HepG2 (cell line): ENCODE measurements around the gene ANKS1A. TPM values are rescaled to one million over a fixed set of nuclear protein-coding genes. Genes with fewer than 3 reads are reported as not detected.

ENCODE experiments used
- JDP2 ChIP-seq: sonication (generic); formaldehyde crosslinking; IDR thresholded peaks from 2 replicates; pipeline ENCODE4 v1.8.1; 2022; ENCODE audit warnings: missing genetic modification reagents, borderline replicate concordance
- MTF2 ChIP-seq: sonication (generic); formaldehyde crosslinking; IDR thresholded peaks from 2 replicates; pipeline ENCODE4 v1.5.0; 2020; ENCODE audit warnings: missing genetic modification reagents, borderline replicate concordance
- NR2C2 ChIP-seq: sonication (generic); formaldehyde crosslinking; IDR thresholded peaks from 2 replicates; pipeline ENCODE4 v1.4.0; 2020; ENCODE audit warnings: missing genetic modification reagents, mild to moderate bottlenecking, moderate library complexity, borderline replicate concordance
- PAX8 ChIP-seq: sonication (generic); formaldehyde crosslinking; IDR thresholded peaks from 2 replicates; pipeline ENCODE4 v1.8.0; 2022; ENCODE audit warnings: mild to moderate bottlenecking, missing genetic modification reagents, borderline replicate concordance
- PHF21A ChIP-seq: sonication (generic); formaldehyde crosslinking; IDR thresholded peaks from 2 replicates; pipeline ENCODE4 v1.5.0; 2020; ENCODE audit warnings: mild to moderate bottlenecking, missing genetic modification reagents
- POGZ ChIP-seq: sonication (generic); formaldehyde crosslinking; IDR thresholded peaks from 2 replicates; pipeline ENCODE4 v1.4.0; 2020; ENCODE audit warnings: mild to moderate bottlenecking, missing genetic modification reagents
- TBX2 ChIP-seq: sonication (generic); formaldehyde crosslinking; IDR thresholded peaks from 2 replicates; pipeline ENCODE4 v1.5.0; 2020; ENCODE audit warnings: missing genetic modification reagents, mild to moderate bottlenecking, borderline replicate concordance
- ZNF160 ChIP-seq: sonication (generic); formaldehyde crosslinking; IDR thresholded peaks from 2 replicates; pipeline ENCODE4 v1.8.0; 2022; ENCODE audit warnings: mild to moderate bottlenecking, inconsistent platforms, missing genetic modification reagents
- ZNF274 ChIP-seq: sonication (generic); formaldehyde crosslinking; IDR thresholded peaks from 2 replicates; pipeline ENCODE4 v1.5.1; 2020; ENCODE audit warnings: mild to moderate bottlenecking, missing genetic modification reagents
- ZNF543 ChIP-seq: sonication (generic); formaldehyde crosslinking; IDR thresholded peaks from 2 replicates; pipeline ENCODE4 v1.4.0; 2020; ENCODE audit warnings: mild to moderate bottlenecking, missing genetic modification reagents
- ZNF772 ChIP-seq: sonication (generic); formaldehyde crosslinking; IDR thresholded peaks from 2 replicates; pipeline ENCODE4 v1.5.0; 2020; ENCODE audit warnings: mild to moderate bottlenecking, missing genetic modification reagents
- ZNF841 ChIP-seq: sonication (generic); formaldehyde crosslinking; IDR thresholded peaks from 2 replicates; pipeline ENCODE4 v1.8.1; 2023; ENCODE audit warnings: missing genetic modification reagents, borderline replicate concordance
- polyA plus RNA-seq, 8 experiments: library from polyadenylated mRNA; depleted of rRNA in 3 of 8; stranded (reverse) in 7 of 8; unstranded in 1 of 8; fragments of >200 nt; fragmentation: Illumina TruSeq in 4 of 8; extraction: Trizol in 4 of 8; gene quantifications; 2 replicates each; pipeline versions ENCODE4 v1.2.1 to v1.2.3, GENCODE V29; 2011 to 2016; ENCODE audit warnings: low read depth in 4 of 8, missing spikeins in 1 of 8, mixed read lengths in 1 of 8; ENCODE audit not compliant: insufficient read depth in 1 of 8
- total RNA-seq, 5 experiments: library from RNA; depleted of rRNA; stranded (reverse); fragments of >200 nt; fragmentation: Illumina TruSeq; extraction: Trizol; gene quantifications; 2 replicates each; pipeline ENCODE4 v1.2.3, GENCODE V29; 2016; ENCODE audit warnings: low read depth in 1 of 5
- TF ChIP-seq, protein P1 (sequence below): sonication (generic); formaldehyde crosslinking; IDR thresholded peaks from 2 replicates; pipeline ENCODE4 v1.8.0; 2022; ENCODE audit warnings: mild to moderate bottlenecking, missing genetic modification reagents
- TF ChIP-seq, protein P2 (sequence below): sonication (generic); formaldehyde crosslinking; IDR thresholded peaks from 2 replicates; pipeline ENCODE4 v1.4.0; 2020; ENCODE audit warnings: mild to moderate bottlenecking, missing genetic modification reagents
- TF ChIP-seq, protein P3 (sequence below): sonication (generic); formaldehyde crosslinking; IDR thresholded peaks from 2 replicates; pipeline ENCODE4 v1.4.0; 2020; ENCODE audit warnings: missing genetic modification reagents
- TF ChIP-seq, protein P4 (sequence below): fragments of 450-650 bp; IDR thresholded peaks from 2 replicates; pipeline ENCODE4 v1.6.1; 2017; ENCODE audit warnings: mild to moderate bottlenecking

Gene ANKS1A
- total and polyA plus RNA-seq, 2 of the 13 experiments (the other 11 are each of a cell fraction or from before 2014, with no cell fraction given) = 7.2 to 15.1 TPM

DNA sequence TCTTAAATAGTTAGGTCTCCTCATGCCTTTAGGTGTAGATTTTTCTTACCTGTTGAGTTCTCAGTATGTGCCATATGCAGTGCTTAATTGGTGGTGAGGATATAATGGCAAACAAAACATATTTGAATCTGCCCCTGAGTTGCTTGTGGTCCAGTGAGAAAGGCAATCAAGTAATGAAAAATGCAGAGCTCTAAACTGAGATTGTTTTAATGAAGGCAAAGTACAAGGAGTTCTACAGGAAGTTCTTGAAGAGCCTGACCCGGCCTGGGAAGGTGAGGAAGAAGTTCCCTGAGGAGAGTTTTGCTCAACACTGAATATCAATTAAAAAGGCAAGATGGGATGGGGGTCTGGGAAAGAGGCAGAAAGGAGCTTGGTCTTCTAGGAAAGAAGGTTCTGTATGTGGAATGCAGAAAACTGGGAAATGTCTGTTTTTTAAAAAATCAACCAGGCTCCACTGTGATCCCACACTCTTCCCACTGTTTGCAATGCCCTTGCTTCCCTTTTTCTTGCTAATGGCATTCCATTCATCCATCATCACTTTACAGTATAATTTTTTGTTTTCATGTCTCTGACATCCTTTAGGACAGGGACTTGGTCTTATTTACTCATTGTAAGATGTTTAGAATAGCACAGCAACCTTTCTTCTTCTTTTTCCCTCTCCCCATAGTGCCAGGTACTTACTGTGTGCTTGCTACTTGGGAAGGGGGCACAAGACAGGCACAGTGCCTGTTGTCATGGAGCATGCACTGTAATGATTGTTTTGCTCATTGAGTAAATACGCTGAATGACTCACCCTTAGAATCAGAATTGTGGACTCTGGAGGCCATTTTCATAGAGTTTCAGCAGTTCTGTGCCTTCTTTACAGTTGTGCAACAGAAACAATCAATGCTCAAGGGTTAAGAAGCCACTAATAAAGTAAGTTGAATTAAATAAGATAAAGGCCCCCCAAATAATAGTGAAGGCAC, 64.3 kb downstream of the ANKS1A start (continued):
- TF ChIP-seq ZNF274 (no peak), PHF21A (CRISPR knock-in tag) (peak; percentile 74; the same call in 1 of the 2 replicates), ZNF841 (no peak), JDP2 (no peak), POGZ (CRISPR knock-in tag) (peak; percentile 89), TBX2 (0 out of 2 replicates have a peak, but pooled peaks have one; percentile 26), ZNF160 (CRISPR knock-in tag) (0 out of 2 replicates have a peak, but pooled peaks have one; percentile 41), PAX8 (CRISPR knock-in tag) (no peak), ZNF543 (no peak), ZNF772 (CRISPR knock-in tag) (no peak), NR2C2 (CRISPR knock-in tag) (no peak), MTF2 (no peak)
- TF ChIP-seq, protein P1, sequence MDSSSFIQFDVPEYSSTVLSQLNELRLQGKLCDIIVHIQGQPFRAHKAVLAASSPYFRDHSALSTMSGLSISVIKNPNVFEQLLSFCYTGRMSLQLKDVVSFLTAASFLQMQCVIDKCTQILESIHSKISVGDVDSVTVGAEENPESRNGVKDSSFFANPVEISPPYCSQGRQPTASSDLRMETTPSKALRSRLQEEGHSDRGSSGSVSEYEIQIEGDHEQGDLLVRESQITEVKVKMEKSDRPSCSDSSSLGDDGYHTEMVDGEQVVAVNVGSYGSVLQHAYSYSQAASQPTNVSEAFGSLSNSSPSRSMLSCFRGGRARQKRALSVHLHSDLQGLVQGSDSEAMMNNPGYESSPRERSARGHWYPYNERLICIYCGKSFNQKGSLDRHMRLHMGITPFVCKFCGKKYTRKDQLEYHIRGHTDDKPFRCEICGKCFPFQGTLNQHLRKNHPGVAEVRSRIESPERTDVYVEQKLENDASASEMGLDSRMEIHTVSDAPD (CRISPR knock-in tag) = no peak
- TF ChIP-seq, protein P2, sequence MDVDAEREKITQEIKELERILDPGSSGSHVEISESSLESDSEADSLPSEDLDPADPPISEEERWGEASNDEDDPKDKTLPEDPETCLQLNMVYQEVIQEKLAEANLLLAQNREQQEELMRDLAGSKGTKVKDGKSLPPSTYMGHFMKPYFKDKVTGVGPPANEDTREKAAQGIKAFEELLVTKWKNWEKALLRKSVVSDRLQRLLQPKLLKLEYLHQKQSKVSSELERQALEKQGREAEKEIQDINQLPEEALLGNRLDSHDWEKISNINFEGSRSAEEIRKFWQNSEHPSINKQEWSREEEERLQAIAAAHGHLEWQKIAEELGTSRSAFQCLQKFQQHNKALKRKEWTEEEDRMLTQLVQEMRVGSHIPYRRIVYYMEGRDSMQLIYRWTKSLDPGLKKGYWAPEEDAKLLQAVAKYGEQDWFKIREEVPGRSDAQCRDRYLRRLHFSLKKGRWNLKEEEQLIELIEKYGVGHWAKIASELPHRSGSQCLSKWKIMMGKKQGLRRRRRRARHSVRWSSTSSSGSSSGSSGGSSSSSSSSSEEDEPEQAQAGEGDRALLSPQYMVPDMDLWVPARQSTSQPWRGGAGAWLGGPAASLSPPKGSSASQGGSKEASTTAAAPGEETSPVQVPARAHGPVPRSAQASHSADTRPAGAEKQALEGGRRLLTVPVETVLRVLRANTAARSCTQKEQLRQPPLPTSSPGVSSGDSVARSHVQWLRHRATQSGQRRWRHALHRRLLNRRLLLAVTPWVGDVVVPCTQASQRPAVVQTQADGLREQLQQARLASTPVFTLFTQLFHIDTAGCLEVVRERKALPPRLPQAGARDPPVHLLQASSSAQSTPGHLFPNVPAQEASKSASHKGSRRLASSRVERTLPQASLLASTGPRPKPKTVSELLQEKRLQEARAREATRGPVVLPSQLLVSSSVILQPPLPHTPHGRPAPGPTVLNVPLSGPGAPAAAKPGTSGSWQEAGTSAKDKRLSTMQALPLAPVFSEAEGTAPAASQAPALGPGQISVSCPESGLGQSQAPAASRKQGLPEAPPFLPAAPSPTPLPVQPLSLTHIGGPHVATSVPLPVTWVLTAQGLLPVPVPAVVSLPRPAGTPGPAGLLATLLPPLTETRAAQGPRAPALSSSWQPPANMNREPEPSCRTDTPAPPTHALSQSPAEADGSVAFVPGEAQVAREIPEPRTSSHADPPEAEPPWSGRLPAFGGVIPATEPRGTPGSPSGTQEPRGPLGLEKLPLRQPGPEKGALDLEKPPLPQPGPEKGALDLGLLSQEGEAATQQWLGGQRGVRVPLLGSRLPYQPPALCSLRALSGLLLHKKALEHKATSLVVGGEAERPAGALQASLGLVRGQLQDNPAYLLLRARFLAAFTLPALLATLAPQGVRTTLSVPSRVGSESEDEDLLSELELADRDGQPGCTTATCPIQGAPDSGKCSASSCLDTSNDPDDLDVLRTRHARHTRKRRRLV (CRISPR knock-in tag) = no peak
- TF ChIP-seq, protein P3, sequence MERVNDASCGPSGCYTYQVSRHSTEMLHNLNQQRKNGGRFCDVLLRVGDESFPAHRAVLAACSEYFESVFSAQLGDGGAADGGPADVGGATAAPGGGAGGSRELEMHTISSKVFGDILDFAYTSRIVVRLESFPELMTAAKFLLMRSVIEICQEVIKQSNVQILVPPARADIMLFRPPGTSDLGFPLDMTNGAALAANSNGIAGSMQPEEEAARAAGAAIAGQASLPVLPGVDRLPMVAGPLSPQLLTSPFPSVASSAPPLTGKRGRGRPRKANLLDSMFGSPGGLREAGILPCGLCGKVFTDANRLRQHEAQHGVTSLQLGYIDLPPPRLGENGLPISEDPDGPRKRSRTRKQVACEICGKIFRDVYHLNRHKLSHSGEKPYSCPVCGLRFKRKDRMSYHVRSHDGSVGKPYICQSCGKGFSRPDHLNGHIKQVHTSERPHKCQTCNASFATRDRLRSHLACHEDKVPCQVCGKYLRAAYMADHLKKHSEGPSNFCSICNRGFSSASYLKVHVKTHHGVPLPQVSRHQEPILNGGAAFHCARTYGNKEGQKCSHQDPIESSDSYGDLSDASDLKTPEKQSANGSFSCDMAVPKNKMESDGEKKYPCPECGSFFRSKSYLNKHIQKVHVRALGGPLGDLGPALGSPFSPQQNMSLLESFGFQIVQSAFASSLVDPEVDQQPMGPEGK = peak; percentile 43; the same call in 1 of the 2 replicates
- TF ChIP-seq, protein P4, sequence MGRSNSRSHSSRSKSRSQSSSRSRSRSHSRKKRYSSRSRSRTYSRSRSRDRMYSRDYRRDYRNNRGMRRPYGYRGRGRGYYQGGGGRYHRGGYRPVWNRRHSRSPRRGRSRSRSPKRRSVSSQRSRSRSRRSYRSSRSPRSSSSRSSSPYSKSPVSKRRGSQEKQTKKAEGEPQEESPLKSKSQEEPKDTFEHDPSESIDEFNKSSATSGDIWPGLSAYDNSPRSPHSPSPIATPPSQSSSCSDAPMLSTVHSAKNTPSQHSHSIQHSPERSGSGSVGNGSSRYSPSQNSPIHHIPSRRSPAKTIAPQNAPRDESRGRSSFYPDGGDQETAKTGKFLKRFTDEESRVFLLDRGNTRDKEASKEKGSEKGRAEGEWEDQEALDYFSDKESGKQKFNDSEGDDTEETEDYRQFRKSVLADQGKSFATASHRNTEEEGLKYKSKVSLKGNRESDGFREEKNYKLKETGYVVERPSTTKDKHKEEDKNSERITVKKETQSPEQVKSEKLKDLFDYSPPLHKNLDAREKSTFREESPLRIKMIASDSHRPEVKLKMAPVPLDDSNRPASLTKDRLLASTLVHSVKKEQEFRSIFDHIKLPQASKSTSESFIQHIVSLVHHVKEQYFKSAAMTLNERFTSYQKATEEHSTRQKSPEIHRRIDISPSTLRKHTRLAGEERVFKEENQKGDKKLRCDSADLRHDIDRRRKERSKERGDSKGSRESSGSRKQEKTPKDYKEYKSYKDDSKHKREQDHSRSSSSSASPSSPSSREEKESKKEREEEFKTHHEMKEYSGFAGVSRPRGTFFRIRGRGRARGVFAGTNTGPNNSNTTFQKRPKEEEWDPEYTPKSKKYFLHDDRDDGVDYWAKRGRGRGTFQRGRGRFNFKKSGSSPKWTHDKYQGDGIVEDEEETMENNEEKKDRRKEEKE = no peak
